Fibroblast of lung (primary cell): ENCODE measurements around the gene AK4. TPM values are rescaled to one million over a fixed set of nuclear protein-coding genes. Genes with fewer than 3 reads are reported as not detected.

ENCODE experiments used
- DNase-seq, 2 donors: peaks; one replicate each; pipeline versions ENCODE4 v3.0.0 to v3.0.0-alpha.2; 2010; ENCODE audit warnings: low read depth in 2 of 2
- H2AFZ ChIP-seq: 2 replicates; pipeline ENCODE4 v1.5.1; 2012; ENCODE audit warnings: low read length, control low read depth, inconsistent platforms
- H3K27ac ChIP-seq: 2 replicates; pipeline ENCODE4 v1.5.1; 2011; ENCODE audit warnings: low read length, control low read depth; ENCODE audit not compliant: insufficient read depth
- H3K27me3 ChIP-seq: 2 replicates; pipeline ENCODE4 v1.5.1; 2011; ENCODE audit warnings: mild to moderate bottlenecking, low read length; ENCODE audit not compliant: control insufficient read depth, insufficient read depth
- H3K36me3 ChIP-seq: 2 replicates; pipeline ENCODE4 v1.5.1; 2011; ENCODE audit warnings: low read length; ENCODE audit not compliant: control insufficient read depth, insufficient read depth
- H3K4me1 ChIP-seq: 2 replicates; pipeline ENCODE4 v1.5.1; 2011; ENCODE audit warnings: low read length; ENCODE audit not compliant: control insufficient read depth, insufficient read depth; ENCODE audit errors: extremely low read depth
- H3K4me2 ChIP-seq: 2 replicates; pipeline ENCODE4 v1.5.1; 2011; ENCODE audit warnings: low read length, control low read depth; ENCODE audit not compliant: insufficient read depth; ENCODE audit errors: extremely low read depth
- H3K4me3 ChIP-seq, 4 experiments: fragments of 200-600 bp in 1 of 4; sonication (generic) in 1 of 4; replicated peaks in 1 of 4; 2 replicates each; pipeline ENCODE4 v1.5.1; 2011 to 2016; ENCODE audit warnings: low read length in 4 of 4, low read depth in 3 of 4, mild to moderate bottlenecking in 3 of 4, control low read depth in 2 of 4, inconsistent platforms in 1 of 4, mixed read lengths in 1 of 4; ENCODE audit not compliant: insufficient read depth in 1 of 4; ENCODE audit errors: control extremely low read depth in 1 of 4
- H3K79me2 ChIP-seq: 2 replicates; pipeline ENCODE4 v1.5.1; 2012; ENCODE audit warnings: mild to moderate bottlenecking, low read length, inconsistent platforms; ENCODE audit not compliant: control insufficient read depth, insufficient read depth
- H3K9ac ChIP-seq: 2 replicates; pipeline ENCODE4 v1.5.1; 2011; ENCODE audit warnings: mild to moderate bottlenecking, low read length, control low read depth; ENCODE audit not compliant: insufficient read depth
- H3K9me3 ChIP-seq: 2 replicates; pipeline ENCODE4 v1.5.1; 2012; ENCODE audit warnings: low read depth, low read length; ENCODE audit not compliant: control insufficient read depth, insufficient read depth
- H4K20me1 ChIP-seq: 2 replicates; pipeline ENCODE4 v1.5.1; 2011; ENCODE audit warnings: low read length; ENCODE audit not compliant: control insufficient read depth, insufficient read depth; ENCODE audit errors: extremely low read depth
- CTCF ChIP-seq, 2 donors: IDR thresholded peaks in 1 of 2; conservative IDR thresholded peaks in 1 of 2; 1 replicate in 1 of 2; 2 replicates in 1 of 2; pipeline ENCODE4 v1.5.1; 2011 to 2012; ENCODE audit warnings: low read length in 2 of 2, control low read depth in 1 of 2, inconsistent platforms in 1 of 2, low read depth in 1 of 2, mild to moderate bottlenecking in 1 of 2
- EZH2 ChIP-seq: IDR thresholded peaks from 2 replicates; pipeline ENCODE4 v1.5.1; 2012; ENCODE audit warnings: low read length, control low read depth, mild to moderate bottlenecking; ENCODE audit errors: missing control alignments
- polyA plus RNA-seq, 2 donors: library from polyadenylated mRNA; depleted of rRNA in 1 of 2; stranded (reverse) in 1 of 2; unstranded in 1 of 2; fragments of >200 nt; gene quantifications; 2 replicates each; pipeline ENCODE4 v1.2.1, GENCODE V29; 2011 to 2012; ENCODE audit warnings: missing spikeins in 1 of 2
- total RNA-seq: library from RNA; depleted of rRNA; stranded (reverse); fragments of >200 nt; gene quantifications from 2 replicates; pipeline ENCODE4 v1.2.1, GENCODE V29; 2014

Gene AK4
- total and polyA plus RNA-seq, 2 donors (not counting 1 experiment from before 2014, with no cell fraction given) = 6.3 to 49.3 TPM

DNA sequence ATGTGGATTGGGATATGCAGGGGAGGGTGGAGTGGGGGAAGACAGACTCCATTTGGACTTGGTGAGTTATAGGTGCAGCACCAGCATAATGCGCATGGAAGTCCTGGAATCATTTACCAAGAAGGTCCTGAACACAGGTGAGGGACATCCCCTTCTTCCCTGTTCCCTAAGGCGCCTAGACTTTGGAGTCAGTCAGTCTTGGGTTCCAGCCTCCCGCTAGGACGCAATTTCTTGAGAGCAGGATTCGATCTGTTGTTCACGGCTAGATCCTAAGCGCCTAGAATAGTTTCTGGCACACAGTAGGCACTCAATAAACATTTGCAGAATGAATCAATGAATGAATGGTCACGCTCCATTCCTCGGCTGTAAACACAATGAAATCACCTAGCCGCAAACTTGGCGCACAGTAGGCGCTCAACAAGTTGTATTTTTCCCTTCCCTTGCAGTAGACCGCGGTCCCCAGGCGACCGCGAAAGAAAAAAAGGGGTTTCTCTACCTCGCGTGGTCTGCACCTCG, 1.0 kb upstream of the AK4 start:
- H3K79me2 ChIP-seq = no peaks in the 10 kb centered on the region
- no peaks in the 10 kb centered on the region for H3K9me3 ChIP-seq
- no peaks in the 10 kb centered on the region for H4K20me1 ChIP-seq
- H3K36me3 ChIP-seq = no peaks in the 10 kb centered on the region
- no peak overlapping the region for H3K27ac ChIP-seq
- TF ChIP-seq EZH2 = no peak
- H3K4me2 ChIP-seq = peak overlapping the region; percentile 98
- H3K4me1 ChIP-seq = no peaks in the 10 kb centered on the region
- peak in 1 of 2 donors; percentile 32 for DNase-seq
- peak overlapping the region; percentile 2 to 58 (median 55) for H3K4me3 ChIP-seq
- H2AFZ ChIP-seq = peak overlapping the region; percentile 66
- H3K9ac ChIP-seq = peak overlapping the region; percentile 42
- peaks cover 9% of the 10 kb centered on the region for H3K27me3 ChIP-seq

- H2AFZ ChIP-seq = peak overlapping the region; percentile 66
- no peaks in the 10 kb centered on the region for H3K4me1 ChIP-seq
- H3K9me3 ChIP-seq = no peaks in the 10 kb centered on the region
- no peak overlapping the region for H3K27ac ChIP-seq
- peak overlapping the region; percentile 2 to 58 (median 55) for H3K4me3 ChIP-seq
- H3K27me3 ChIP-seq = peaks cover 9% of the 10 kb centered on the region
- peak overlapping the region; percentile 98 for H3K4me2 ChIP-seq
- H4K20me1 ChIP-seq = no peaks in the 10 kb centered on the region
- peak in 1 of 2 donors; percentile 18 for DNase-seq
- no peaks in the 10 kb centered on the region for H3K36me3 ChIP-seq
- TF ChIP-seq CTCF (conservative IDR thresholded peaks at IDR 0.05 in 1 of 2, IDR thresholded peaks at IDR 0.05 in 1 of 2; ENCODE audit: low read depth in 1 of 2, low read length in 2 of 2) (no peak), EZH2 (no peak)
- H3K79me2 ChIP-seq = no peaks in the 10 kb centered on the region
- peak overlapping the region; percentile 42 for H3K9ac ChIP-seq
Measured at GRCh38 chr1:65147424-65148177, 402 bp upstream of the AK4 start.

DNA sequence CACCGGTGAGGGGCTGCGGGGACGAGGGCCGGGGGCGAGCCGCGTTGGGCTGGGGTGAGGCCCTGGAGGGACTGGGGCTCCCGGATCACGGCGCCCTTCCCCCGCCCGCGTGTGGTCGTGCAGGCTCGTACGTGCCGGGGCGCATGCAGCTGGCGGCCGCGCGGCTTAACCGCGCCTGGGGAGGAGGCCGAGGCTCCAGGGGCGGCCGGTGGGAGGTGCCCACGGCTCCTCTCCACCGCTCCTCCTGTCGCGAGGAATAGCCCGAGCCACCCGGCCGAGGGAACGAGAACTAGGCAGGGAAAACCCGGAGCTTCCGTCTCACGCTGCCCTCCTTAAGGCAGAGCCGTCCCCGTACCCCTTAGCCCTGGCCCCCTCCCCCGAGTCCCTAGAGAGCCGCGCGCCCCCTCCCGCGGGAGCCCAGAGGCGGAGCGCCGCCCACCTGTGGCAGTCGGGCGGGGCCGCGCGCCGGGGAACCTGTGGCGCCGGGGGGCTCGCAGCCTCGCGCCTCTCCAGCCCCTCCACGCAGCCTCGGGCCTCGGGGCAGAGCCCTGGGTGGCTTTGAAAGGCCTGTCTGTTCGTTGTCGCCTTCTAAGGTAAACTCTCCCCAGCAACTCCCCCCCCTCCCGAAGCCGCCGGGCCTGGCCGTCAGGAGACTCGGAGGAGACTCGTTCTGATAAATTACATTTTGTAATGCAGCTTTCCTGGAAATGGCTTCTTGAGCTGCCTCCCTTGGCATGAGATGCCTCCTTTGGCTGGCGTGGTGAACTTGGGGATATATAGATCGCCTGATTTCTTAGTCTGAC, 746 bp downstream of the AK4 start:
- Histone ChIP-seq H3K9ac (peak overlapping the region; percentile 43), H2AFZ (peak overlapping the region; percentile 57), H3K79me2 (no peaks in the 10 kb centered on the region), H3K4me3 (peak overlapping the region; percentile 33 to 58 (median 46)), H3K27ac (no peak overlapping the region), H4K20me1 (no peaks in the 10 kb centered on the region), H3K4me1 (no peaks in the 10 kb centered on the region), H3K9me3 (no peaks in the 10 kb centered on the region), H3K36me3 (no peaks in the 10 kb centered on the region), H3K4me2 (peak overlapping the region; percentile 51), H3K27me3 (peaks cover 9% of the 10 kb centered on the region)
- TF ChIP-seq EZH2 = no peak
- TF ChIP-seq CTCF (conservative IDR thresholded peaks at IDR 0.05 in 1 of 2, IDR thresholded peaks at IDR 0.05 in 1 of 2; ENCODE audit: low read depth in 1 of 2, low read length in 2 of 2) = no peak
- DNase-seq = peak; percentile 3 to 23
